ENCODE measurements around the gene ABCA5.
"Not testable (repeated sequence)": the region's sequence is repeated elsewhere in the genome, so short reads cannot be mapped to it uniquely, and the experiment has no call there.

Gene ABCA5

DNA sequence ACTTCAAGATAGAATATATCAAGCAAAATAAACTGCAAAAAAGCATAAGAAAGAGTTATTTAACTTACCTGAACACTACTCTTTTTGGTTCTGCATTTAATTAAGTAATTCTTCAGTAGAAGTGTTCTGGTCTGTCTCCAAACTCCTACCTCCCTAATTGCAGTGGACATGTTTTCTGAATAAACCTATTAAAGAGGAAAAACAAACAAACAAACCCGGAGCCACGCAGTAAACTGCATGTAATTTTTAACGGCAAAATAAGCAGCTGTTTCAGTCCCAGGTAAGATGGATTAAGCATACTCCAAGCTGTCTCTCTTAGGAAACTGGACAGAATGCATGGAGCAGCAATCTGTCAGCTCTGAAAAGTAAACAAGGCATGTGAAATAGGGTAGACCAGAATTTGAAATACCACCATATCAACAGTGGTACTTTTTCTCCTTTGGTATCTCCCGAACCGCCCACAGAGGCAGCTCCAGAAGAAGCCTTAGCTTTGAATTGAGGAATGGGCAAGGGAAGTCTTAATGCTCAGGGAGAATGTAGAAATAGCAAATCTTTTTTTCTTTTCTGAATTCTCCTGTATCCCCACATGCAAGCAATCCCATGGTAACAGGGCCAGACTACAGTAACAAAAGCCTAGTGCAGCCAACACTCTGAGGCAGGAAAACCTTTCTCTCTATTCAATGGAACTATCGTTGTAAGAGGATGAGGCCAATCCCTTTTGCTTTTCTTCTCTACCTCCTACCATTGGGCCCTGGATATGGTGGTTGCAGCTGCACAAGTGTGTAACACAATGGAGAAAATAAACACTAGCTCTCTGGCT lies 12.5 kb downstream of the ABCA5 start:
- DNase-seq (ENCODE audit: insufficient read length, low spot score) (no peak), FAIRE-seq (no peak)
- no peak for TF ChIP-seq POLR2A (IDR thresholded peaks at IDR 0.05; ENCODE audit: low read depth, low read length)

DNA sequence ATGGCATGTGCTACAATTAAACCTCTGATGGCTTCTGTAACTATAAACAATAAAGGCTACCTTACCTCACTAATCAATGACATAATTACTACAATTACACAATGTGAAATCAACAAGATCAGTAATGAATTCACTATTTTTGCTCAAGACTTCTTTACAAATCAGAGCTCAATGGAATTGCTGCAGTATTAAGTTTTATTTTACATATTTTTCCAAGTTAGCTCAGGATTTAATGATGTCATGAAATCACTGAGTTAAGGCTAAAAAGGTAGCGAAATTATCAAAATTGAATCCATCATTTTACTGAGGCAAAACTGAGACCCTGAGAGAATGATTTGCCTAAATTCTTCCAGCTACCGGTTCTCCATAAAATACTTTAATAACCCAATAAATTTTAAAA lies 21.8 kb downstream of the ABCA5 start:
- FAIRE-seq: peak; percentile 6
- no peak for DNase-seq (ENCODE audit: insufficient read length, low spot score)
- TF ChIP-seq POLR2A (IDR thresholded peaks at IDR 0.05; ENCODE audit: low read depth, low read length): no peak

DNA sequence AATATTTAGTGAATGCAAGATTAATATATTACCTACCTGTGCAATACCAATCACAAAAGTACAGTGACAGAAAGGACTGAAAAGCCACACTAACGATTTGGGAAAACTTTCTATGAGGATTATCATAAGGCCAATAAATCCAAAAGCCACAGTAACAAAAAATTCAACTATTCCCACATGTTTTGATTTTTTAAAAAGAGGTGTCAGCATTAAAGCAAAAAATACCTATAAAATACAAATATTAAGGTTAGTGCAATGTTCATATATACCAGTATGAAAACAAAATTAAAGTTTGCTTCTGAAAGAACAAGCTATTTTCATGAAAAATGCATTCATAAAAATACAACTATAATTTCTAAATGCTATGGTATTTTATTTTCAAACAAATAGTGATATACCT lies 24.3 kb downstream of the ABCA5 start:
- no peak for TF ChIP-seq POLR2A (IDR thresholded peaks at IDR 0.05; ENCODE audit: low read depth, low read length)
- FAIRE-seq (no peak), DNase-seq (ENCODE audit: insufficient read length, low spot score) (no peak)

DNA sequence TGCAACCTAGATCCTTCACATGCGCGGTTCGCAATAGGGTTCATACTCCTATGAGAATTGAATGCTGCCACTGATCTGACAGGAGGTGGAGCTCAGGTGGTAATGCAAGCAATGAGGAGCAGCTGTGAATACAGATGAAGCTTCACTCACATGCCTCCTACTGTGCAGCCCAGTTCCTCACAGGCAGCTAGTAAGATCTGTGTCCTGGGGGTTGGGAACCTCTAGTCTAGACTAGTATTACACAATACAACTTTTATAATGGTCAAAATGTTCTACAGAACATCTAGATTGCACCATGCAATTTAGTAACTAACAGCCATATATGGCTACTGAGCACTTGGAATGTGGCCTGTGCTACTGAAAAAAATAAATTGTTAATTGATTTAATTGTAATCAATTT lies 26.7 kb downstream of the ABCA5 start:
- no peak for FAIRE-seq
- no peak for TF ChIP-seq POLR2A (IDR thresholded peaks at IDR 0.05; ENCODE audit: low read depth, low read length)

DNA sequence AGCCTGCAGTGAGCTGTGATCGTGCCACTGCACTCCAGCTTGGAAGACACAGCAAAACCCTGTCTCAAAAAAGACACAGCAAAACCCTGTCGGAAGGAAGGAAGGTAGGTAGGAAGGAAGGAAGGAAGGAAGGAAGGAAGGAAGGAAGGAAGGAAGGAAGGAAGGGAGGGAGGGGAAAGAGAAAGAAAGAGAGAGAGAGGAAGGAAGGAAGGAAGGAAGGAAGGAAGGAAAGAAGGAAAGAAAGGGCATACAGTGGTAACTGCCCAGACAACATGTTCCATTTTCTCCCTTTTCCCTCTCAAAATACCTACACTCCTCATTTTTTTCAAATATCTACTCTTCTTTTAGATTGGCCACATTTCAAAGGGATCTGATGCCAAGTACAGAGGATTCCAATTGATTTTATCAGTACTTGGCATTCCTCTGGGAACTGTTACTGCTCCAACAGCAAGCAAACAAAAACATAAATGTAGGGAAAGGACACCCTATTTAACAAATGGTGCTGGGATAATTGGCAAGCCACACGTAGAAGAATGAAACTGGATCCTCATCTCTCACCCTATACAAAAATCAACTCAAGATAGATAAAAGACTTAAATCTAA lies 28.7 kb downstream of the ABCA5 start:
- DNase-seq (ENCODE audit: insufficient read length, low spot score); FAIRE-seq: not testable (repeated sequence)

More for the DNA sequence above, 26.7 kb downstream of the ABCA5 start:
- no peak for DNase-seq (ENCODE audit: insufficient read length, low spot score)

DNA sequence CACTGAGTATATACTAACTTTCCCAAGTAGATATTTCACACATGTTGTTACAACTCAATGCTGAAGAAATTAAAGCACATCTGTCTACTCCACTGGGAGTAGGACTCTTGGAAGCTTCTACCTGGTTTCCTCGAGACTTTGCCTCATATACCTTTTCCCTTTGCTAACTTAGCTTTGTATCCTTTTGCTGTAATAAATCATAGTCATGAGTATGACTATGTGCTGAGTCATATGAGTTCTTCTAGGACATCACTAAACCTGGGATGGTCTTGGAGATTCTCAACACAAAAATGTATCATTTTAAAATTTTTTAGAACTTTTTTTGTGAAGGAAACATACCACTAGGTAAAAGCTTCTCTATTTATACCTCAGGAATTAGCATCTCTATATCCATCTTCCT lies 39.8 kb downstream of the ABCA5 start:
- FAIRE-seq: peak; percentile 68
- TF ChIP-seq POLR2A (IDR thresholded peaks at IDR 0.05; ENCODE audit: low read depth, low read length): no peak

DNA sequence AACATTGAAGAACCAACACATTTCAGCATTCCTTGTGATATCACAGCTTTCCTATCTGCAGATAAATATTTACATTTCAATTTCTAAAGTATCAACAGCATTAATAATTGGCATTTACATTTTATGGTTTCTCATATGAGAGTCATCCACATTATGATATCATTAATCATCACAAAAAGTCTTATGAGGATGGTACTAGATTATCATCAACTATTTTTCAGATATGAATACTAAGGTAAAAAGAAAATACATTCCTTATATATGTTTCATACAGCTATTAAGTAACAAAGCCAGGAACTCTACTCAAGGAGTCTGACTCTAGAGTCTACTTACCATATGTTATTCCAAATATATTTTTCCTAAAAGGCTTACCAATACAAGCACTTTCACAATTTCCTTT lies 40.7 kb downstream of the ABCA5 start:
- no peak for FAIRE-seq
- TF ChIP-seq POLR2A (IDR thresholded peaks at IDR 0.05; ENCODE audit: low read depth, low read length): no peak

More for the DNA sequence above, 39.8 kb downstream of the ABCA5 start:
- no peak for DNase-seq (ENCODE audit: insufficient read length, low spot score)

DNA sequence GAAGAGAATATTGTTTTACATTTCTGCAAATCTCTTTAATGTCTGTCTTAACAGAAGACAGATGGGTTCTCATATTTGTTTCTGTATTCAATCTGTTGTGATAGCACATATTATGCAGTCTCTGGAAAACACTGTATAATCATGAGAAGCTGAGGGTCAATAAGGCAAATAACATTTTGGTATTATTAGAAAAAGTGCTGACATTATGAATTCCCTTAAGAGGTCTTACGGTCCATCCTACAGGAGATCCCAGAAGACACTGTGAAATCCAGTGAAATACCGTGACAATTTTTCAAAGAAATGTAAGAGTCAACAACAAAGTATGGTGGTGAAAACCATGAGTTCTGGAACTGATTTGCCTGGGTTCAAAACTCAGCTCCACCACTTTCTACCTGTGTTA lies 42.3 kb downstream of the ABCA5 start:
- no peak for DNase-seq (ENCODE audit: insufficient read length, low spot score)
- TF ChIP-seq POLR2A (IDR thresholded peaks at IDR 0.05; ENCODE audit: low read depth, low read length): no peak
- no peak for FAIRE-seq

More for the DNA sequence above, 40.7 kb downstream of the ABCA5 start:
- DNase-seq (ENCODE audit: insufficient read length, low spot score): no peak

DNA sequence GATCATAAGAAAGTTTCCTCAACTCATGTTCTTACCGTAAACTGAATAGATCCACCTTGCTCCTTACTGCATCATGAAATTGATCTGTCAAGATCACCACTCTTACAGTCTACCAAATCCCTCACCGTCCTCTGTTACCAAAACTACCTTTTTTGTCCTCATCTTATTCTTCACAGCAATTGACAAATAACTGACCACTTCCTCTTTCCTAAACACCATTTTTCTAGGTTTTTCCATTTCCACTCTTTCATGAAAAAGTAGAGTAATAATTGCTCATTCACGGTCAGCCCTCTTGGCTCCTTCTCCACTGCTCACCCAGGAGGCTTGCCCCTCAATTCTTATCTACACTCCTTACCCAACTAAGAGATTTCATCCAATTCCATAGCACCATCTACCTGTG lies 44.9 kb downstream of the ABCA5 start:
- DNase-seq (ENCODE audit: insufficient read length, low spot score): no peak
- TF ChIP-seq POLR2A (IDR thresholded peaks at IDR 0.05; ENCODE audit: low read depth, low read length): no peak
- FAIRE-seq: no peak

DNA sequence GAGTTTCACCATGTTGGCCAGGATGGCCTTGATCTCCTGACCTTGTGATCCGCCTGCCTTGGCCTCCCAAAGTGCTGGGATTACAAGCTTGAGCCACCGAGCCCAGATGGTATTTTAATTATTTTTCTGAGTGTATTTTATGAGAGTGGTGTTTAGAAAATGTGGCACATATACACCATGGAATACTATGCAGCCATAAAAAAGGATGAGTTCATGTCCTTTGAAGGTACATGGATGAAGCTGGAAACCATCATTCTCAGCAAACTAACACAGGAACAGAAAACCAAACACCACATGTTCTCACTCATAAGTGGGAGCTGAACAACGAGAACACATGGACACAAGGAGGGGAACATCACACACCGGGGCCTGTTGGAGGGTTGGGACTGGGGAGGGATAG lies 50.7 kb downstream of the ABCA5 start:
- DNase-seq (ENCODE audit: insufficient read length, low spot score); FAIRE-seq: not testable (repeated sequence)

DNA sequence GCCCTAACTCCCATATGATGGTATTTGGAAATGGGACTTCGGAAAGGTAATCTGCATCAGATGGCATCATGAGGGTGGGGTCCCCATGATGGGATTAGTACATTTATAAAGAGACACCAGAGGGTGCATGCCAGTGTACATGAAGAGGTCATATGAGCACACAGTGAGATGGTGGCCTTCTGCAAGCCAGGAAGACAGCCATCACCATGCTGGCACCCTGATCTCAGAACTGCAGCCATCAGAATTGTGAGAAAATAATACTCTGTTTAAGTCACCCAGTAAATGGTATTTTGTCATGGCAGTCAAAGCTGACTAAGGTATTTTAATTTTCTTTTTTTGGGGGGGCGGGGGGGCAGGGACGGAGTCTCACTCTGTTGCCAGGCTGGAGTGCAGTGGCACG lies 51.2 kb downstream of the ABCA5 start:
- DNase-seq (ENCODE audit: insufficient read length, low spot score) (no peak), FAIRE-seq (no peak)
- no peak for TF ChIP-seq POLR2A (IDR thresholded peaks at IDR 0.05; ENCODE audit: low read depth, low read length)

DNA sequence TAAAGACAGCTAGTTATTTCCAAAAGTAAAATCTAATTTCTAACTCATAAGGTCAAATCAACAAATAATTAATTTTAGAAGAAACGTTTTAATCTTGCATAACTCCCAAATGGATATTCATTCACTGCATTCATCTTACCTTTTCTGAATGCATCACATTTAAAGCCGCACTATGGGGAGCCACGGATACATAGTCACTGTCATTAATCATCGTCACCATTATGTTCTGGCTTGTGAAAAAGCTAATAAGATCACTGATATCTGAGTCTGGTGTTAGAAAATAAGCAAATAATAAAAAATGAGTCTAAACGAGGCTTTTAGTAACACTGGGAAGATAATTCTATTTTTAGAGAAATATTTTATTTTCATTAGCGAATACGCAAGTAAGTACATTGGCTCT lies 55.9 kb downstream of the ABCA5 start:
- no peak for DNase-seq (ENCODE audit: insufficient read length, low spot score)
- TF ChIP-seq POLR2A (IDR thresholded peaks at IDR 0.05; ENCODE audit: low read depth, low read length): no peak
- peak; percentile 57 for FAIRE-seq

DNA sequence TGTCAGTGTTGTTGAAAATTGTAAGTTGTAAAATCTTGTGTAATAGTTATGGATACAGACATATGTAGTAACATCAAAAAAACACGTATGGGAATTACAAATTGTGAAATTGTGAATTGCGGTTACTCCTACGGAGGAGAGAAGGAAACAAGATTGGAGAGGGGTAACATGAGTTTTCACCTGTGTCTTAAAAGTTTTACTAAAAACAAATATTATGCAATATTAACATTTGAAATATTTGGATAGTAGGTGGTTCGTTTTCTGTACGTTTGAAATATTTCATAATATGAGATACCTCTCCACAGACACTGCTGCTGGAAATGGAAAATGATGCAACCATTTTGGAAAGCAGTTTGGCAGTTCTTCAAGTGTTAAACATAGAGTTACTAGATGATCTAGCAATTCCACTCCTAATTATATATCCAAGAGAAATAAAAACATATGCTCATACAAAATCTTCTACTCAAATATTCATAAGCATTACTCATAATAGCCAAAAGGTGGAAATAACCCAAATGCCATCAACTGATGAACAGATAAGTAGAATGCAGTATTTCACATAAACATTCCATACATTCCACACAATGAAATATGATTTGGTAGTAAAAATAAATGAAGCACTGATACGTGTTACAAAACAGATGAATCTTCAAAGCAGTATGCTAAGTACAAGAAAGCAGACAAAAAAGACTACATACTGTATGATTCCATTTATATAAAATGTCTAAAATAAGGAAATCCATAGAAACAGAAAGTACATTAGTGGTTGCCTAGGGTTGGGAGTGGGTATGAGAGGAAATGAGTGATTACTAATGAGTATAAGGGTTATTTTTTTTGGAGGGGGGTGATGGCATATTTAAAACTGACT lies 57.6 kb downstream of the ABCA5 start:
- DNase-seq (ENCODE audit: insufficient read length, low spot score) (no peak), FAIRE-seq (peak; percentile 67)
- no peak for TF ChIP-seq POLR2A (IDR thresholded peaks at IDR 0.05; ENCODE audit: low read depth, low read length)

DNA sequence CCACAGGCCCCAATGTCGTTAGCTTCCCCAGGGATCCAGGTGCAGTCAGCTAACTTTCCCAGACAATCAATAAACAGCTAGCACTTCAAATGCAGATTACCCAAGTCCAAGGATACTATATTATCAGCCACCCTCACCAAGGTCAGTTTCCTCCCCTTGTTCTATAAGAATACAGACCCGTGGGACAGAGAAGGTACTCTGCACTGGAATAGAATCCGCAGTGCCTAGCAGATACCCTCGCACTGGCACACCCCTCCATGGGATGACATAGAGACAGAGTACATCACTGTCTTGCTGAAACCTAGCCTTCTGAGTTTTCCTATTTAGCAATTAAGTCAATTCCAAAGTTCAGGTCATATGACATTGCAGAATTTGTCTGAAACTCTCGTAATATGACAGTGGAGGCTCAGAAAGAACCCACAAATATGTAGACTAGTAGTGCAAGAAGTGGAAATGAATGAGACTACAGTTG lies 58.4 kb downstream of the ABCA5 start:
- no peak for DNase-seq (ENCODE audit: insufficient read length, low spot score)
- no peak for TF ChIP-seq POLR2A (IDR thresholded peaks at IDR 0.05; ENCODE audit: low read depth, low read length)
- peak; percentile 27 for FAIRE-seq
